Uterus (tissue), 4 donors: Measurements from ENCODE around the gene ANKRD44. TPM values are rescaled to one million over a fixed set of nuclear protein-coding genes. Genes with fewer than 3 reads are reported as not detected.
A peak's percentile ranks its signal among the peaks of the same experiment; 100 is the strongest.

Experiments
- DNase-seq, 2 donors: peaks; one replicate each; pipeline ENCODE4 v3.0.0-alpha.2; 2019 to 2020
- H3K27ac ChIP-seq, 2 donors: fragments of 200-600 bp; sonication (generic); 1 replicate in 1 of 2; 2 replicates in 1 of 2; pipeline ENCODE4 v1.5.1; 2016 to 2018
- H3K27me3 ChIP-seq, 2 donors: fragments of 200-600 bp; sonication (generic); one replicate each; pipeline ENCODE4 v1.5.1; 2018 to 2019; ENCODE audit warnings: control low read depth in 1 of 2
- H3K36me3 ChIP-seq, 2 donors: fragments of 200-600 bp; sonication (generic); one replicate each; pipeline ENCODE4 v1.5.1; 2019; ENCODE audit warnings: control low read depth in 1 of 2
- H3K4me1 ChIP-seq, 2 donors: fragments of 200-600 bp; sonication (generic); one replicate each; pipeline ENCODE4 v1.5.1; 2018 to 2019; ENCODE audit warnings: control low read depth in 1 of 2
- H3K4me3 ChIP-seq, 2 donors: fragments of 200-600 bp; sonication (generic); 1 replicate in 1 of 2; 2 replicates in 1 of 2; pipeline ENCODE4 v1.5.1; 2018 to 2019; ENCODE audit warnings: mild to moderate bottlenecking in 1 of 2
- H3K9me3 ChIP-seq, 2 donors: fragments of 200-600 bp; sonication (generic); one replicate each; pipeline ENCODE4 v1.5.1; 2019; ENCODE audit warnings: control low read depth in 1 of 2
- POLR2A ChIP-seq, 2 donors: fragments of 450-650 bp; IDR thresholded peaks; one replicate each; pipeline ENCODE4 v1.6.1; 2016; ENCODE audit warnings: antibody characterized with exemption in 2 of 2, mild to moderate bottlenecking in 1 of 2, moderate library complexity in 1 of 2
- intact Hi-C: fragments of 100-400 bp; cut with DNase I; formaldehyde crosslinking; loops from one replicate; pipeline ENCODE4 v1.15.1; 2023; ENCODE audit warnings: low total_unique reads
- total RNA-seq, 4 donors: library from RNA; depleted of rRNA in 3 of 4; stranded (reverse); fragments of >200 nt in 3 of 4; gene quantifications; one replicate each; pipeline versions ENCODE4 v1.1.0 to v1.2.4, GENCODE V29; 2014 to 2023
- TF ChIP-seq, protein P1 (sequence below), 4 experiments: fragments of 200-600 bp in 2 of 4; fragments of 450-650 bp in 2 of 4; sonication (generic) in 2 of 4; IDR thresholded peaks; one replicate each; pipeline ENCODE4 v1.5.1; 2016 to 2019; ENCODE audit warnings: antibody characterized with exemption in 4 of 4, mild to moderate bottlenecking in 2 of 4, moderate library complexity in 1 of 4
- donor health status: DM: yes; HTN: yes; CAD: no.

ANKRD44 gene
- total RNA-seq, 4 donors from 2014 or later, result 14.4 to 71.5 (median 23.2) TPM

- H3K4me1 ChIP-seq, result no peaks in the 10 kb centered on the region
- no peaks in the 10 kb centered on the region for H3K9me3 ChIP-seq
- no peaks in the 10 kb centered on the region for H3K36me3 ChIP-seq
- intact Hi-C loops, result no loop called here
- H3K4me3 ChIP-seq, result no peak overlapping the region
- no peak overlapping the region for H3K27ac ChIP-seq
- no peaks in the 10 kb centered on the region for H3K27me3 ChIP-seq
- no peak for DNase-seq
- TF ChIP-seq POLR2A (IDR thresholded peaks at IDR 0.05), result no peak
- TF ChIP-seq, protein P1, sequence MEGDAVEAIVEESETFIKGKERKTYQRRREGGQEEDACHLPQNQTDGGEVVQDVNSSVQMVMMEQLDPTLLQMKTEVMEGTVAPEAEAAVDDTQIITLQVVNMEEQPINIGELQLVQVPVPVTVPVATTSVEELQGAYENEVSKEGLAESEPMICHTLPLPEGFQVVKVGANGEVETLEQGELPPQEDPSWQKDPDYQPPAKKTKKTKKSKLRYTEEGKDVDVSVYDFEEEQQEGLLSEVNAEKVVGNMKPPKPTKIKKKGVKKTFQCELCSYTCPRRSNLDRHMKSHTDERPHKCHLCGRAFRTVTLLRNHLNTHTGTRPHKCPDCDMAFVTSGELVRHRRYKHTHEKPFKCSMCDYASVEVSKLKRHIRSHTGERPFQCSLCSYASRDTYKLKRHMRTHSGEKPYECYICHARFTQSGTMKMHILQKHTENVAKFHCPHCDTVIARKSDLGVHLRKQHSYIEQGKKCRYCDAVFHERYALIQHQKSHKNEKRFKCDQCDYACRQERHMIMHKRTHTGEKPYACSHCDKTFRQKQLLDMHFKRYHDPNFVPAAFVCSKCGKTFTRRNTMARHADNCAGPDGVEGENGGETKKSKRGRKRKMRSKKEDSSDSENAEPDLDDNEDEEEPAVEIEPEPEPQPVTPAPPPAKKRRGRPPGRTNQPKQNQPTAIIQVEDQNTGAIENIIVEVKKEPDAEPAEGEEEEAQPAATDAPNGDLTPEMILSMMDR (IDR thresholded peaks at IDR 0.05), result no peak
These were observed 127.9 kb downstream of the ANKRD44 start for GRCh38 chr2:197182668-197183067.

GRCh38 chr2:197181491-197181890 is 129.1 kb downstream of the ANKRD44 start:
- H3K4me1 ChIP-seq, result no peaks in the 10 kb centered on the region
- H3K9me3 ChIP-seq, result no peaks in the 10 kb centered on the region
- no peak overlapping the region for H3K27ac ChIP-seq
- no peak overlapping the region for H3K4me3 ChIP-seq
- no peaks in the 10 kb centered on the region for H3K27me3 ChIP-seq
- DNase-seq, result no peak
- no peaks in the 10 kb centered on the region for H3K36me3 ChIP-seq
- TF ChIP-seq POLR2A (IDR thresholded peaks at IDR 0.05), result no peak
- intact Hi-C loops, result no loop called here

- Histone ChIP-seq H3K4me3 (no peak overlapping the region), H3K4me1 (no peaks in the 10 kb centered on the region), H3K27me3 (no peaks in the 10 kb centered on the region), H3K36me3 (no peaks in the 10 kb centered on the region), H3K27ac (peak overlapping the region in 1 of 2 donors; percentile 12), H3K9me3 (no peaks in the 10 kb centered on the region)
- peak; percentile 44 to 60 for DNase-seq
- no peak for TF ChIP-seq POLR2A (IDR thresholded peaks at IDR 0.05)
- TF ChIP-seq, protein P1 (IDR thresholded peaks at IDR 0.05), result no peak
- intact Hi-C loops, result no loop called here
These were observed 130.7 kb downstream of the ANKRD44 start for GRCh38 chr2:197179744-197180498.

- H3K9me3 ChIP-seq, result no peaks in the 10 kb centered on the region
- H3K4me1 ChIP-seq, result no peaks in the 10 kb centered on the region
- no peaks in the 10 kb centered on the region for H3K27me3 ChIP-seq
- intact Hi-C loops, result no loop called here
- no peak overlapping the region for H3K4me3 ChIP-seq
- TF ChIP-seq, protein P1 (IDR thresholded peaks at IDR 0.05), result no peak
- TF ChIP-seq POLR2A (IDR thresholded peaks at IDR 0.05), result no peak
- no peak for DNase-seq
- H3K36me3 ChIP-seq, result no peaks in the 10 kb centered on the region
- H3K27ac ChIP-seq, result no peak overlapping the region
These were observed 134.1 kb downstream of the ANKRD44 start for GRCh38 chr2:197176522-197176921.

GRCh38 chr2:197174539-197175094 is 136.0 kb downstream of the ANKRD44 start:
- intact Hi-C loops, result no loop called here
- TF ChIP-seq, protein P1 (IDR thresholded peaks at IDR 0.05), result no peak
- no peak for TF ChIP-seq POLR2A (IDR thresholded peaks at IDR 0.05)
- no peak for DNase-seq
- Histone ChIP-seq H3K9me3 (no peaks in the 10 kb centered on the region), H3K4me3 (no peak overlapping the region), H3K27me3 (no peaks in the 10 kb centered on the region), H3K36me3 (no peaks in the 10 kb centered on the region), H3K4me1 (no peaks in the 10 kb centered on the region), H3K27ac (no peak overlapping the region)
